ENCODE measurements around the gene EFL1. TPM values are rescaled to one million over a fixed set of nuclear protein-coding genes. Genes with fewer than 3 reads are reported as not detected.

Gene EFL1
- total RNA-seq, 4 donors from 2014 or later, result 35.0 to 57.9 (median 46.5) TPM

DNA sequence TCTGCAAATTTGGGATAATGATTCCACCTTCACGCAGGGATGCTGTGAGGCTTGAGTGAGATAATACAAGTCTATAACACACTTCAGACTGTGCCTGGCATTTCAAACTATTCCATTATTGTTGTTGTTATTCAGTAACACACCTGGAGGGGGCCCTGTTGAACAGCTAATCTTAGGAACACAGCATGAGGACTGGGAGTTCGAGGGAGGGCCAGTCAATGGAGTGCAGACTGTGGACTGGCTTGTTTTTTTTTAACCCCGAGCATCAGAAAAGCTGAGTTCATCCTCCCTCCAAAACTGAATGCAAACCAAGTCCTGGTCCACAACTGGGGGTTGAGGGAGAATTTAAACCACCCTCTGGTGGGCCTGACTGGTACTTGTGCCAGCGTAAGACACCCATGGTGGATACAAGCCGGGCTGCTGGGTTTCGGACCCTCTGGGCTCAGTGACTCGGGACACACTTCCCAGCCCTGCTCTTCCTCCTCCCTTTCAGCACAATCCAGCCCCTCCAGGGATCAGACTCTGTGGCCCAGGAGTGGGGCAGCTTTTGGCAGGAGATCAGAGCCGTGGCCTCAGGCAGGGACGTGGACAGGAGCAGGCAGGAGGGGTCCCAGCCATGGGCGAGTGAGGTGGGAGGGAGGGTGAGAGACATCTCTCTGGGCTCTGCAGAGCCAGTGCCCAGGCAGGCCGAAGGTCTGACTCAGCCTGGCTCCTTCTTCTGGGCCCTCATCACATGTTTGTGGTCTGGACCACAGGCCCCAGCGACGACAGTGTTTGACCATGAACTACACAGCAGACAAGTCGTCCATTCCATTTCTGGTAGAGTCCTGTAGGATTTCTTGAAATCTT, 180.4 kb downstream of the EFL1 start:
- WGBS, 2 donors (ENCODE audit: low coverage in 1 of 2), result 74 to 89% methylated on average over 6 to 14 of the region's 14 CpGs
- no peak overlapping the region for H3K4me3 ChIP-seq
- no peaks in the 10 kb centered on the region for H3K36me3 ChIP-seq
- H3K9me3 ChIP-seq, result no peaks in the 10 kb centered on the region
- H3K27ac ChIP-seq, result no peak overlapping the region
- no peaks in the 10 kb centered on the region for H3K4me1 ChIP-seq
- intact Hi-C loops (cut with DNase I; ENCODE audit: low total_unique reads) (no loop called here), in situ Hi-C loops (cut with MboI; ENCODE audit: low pct_ligation_motif_present in 1 of 4, low pct_unique_long_range_greater_than_20kb in 1 of 4, low sequenced_read_pairs in 3 of 4) (no loop called here)
- TF ChIP-seq POLR2A (IDR thresholded peaks at IDR 0.05), result no peak
- no peak for TF ChIP-seq EP300 (IDR thresholded peaks at IDR 0.05; ENCODE audit: low read depth)
- no peak for TF ChIP-seq POLR2AphosphoS5 (IDR thresholded peaks at IDR 0.05)
- TF ChIP-seq, protein P1, sequence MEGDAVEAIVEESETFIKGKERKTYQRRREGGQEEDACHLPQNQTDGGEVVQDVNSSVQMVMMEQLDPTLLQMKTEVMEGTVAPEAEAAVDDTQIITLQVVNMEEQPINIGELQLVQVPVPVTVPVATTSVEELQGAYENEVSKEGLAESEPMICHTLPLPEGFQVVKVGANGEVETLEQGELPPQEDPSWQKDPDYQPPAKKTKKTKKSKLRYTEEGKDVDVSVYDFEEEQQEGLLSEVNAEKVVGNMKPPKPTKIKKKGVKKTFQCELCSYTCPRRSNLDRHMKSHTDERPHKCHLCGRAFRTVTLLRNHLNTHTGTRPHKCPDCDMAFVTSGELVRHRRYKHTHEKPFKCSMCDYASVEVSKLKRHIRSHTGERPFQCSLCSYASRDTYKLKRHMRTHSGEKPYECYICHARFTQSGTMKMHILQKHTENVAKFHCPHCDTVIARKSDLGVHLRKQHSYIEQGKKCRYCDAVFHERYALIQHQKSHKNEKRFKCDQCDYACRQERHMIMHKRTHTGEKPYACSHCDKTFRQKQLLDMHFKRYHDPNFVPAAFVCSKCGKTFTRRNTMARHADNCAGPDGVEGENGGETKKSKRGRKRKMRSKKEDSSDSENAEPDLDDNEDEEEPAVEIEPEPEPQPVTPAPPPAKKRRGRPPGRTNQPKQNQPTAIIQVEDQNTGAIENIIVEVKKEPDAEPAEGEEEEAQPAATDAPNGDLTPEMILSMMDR (IDR thresholded peaks at IDR 0.05), result no peak
- peaks cover 8% of the 10 kb centered on the region for H3K27me3 ChIP-seq
- no peak for DNase-seq

DNA sequence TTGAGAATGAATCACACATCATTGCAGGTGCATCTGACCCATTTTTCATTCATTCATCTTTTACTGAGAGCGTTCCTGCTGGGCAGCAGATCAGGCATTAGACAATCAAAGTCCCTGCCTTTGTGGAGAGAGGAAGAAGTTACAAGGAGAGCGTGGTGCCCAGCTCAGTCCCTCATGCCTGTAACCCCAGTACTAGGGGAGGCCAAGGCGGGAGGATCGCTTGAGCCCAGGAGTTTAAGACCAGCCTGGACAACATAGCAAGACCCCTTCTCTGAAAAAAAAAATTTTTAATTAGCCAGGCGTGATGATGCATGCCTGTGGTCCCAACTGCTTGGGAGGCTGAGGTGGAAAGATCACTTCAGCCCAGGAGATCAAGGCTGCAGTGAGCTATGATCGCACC, 181.8 kb downstream of the EFL1 start:
- intact Hi-C loops (cut with DNase I; ENCODE audit: low total_unique reads), result no loop called here
- Histone ChIP-seq H3K9me3 (no peaks in the 10 kb centered on the region), H3K36me3 (no peaks in the 10 kb centered on the region), H3K27me3 (peaks cover 10% of the 10 kb centered on the region), H3K4me3 (no peak overlapping the region), H3K27ac (no peak overlapping the region), H3K4me1 (no peaks in the 10 kb centered on the region)
- 86 to 100% methylated on average over 1 to 6 of the region's 6 CpGs for WGBS, 2 donors (ENCODE audit: low coverage in 1 of 2)
- DNase-seq, result no peak
- in situ Hi-C loops (cut with MboI; ENCODE audit: low pct_ligation_motif_present in 1 of 4, low pct_unique_long_range_greater_than_20kb in 1 of 4, low sequenced_read_pairs in 3 of 4), result no loop called here
- no peak for TF ChIP-seq POLR2AphosphoS5 (IDR thresholded peaks at IDR 0.05)
- TF ChIP-seq, protein P1 (IDR thresholded peaks at IDR 0.05), result no peak
- no peak for TF ChIP-seq POLR2A (IDR thresholded peaks at IDR 0.05)
- no peak for TF ChIP-seq EP300 (IDR thresholded peaks at IDR 0.05; ENCODE audit: low read depth)

Small RNA genes within 50 kb of the gene (small RNA-seq; reads per million reads assigned to genes)
- 0 reads per million in 4 donors for gene RNU1-77P

Other genes starting within 250 kb of the EFL1 start
- gene MEX3B, start 216.7 kb downstream of the EFL1 start, total RNA-seq, result 10 to 100 TPM in 1 of 4 donors, 1 to 10 TPM in 1, under 1 TPM in 1, not detected in 1; 0.68 to 14.9 (median 1.7) TPM
- gene SAXO2, start 84 bp upstream of the EFL1 start, total RNA-seq, result 1 to 10 TPM in 2 of 4 donors, under 1 TPM in 1, not detected in 1; 0.20 to 3.0 (median 2.4) TPM
- gene GOLGA6L10, start 86.7 kb upstream of the EFL1 start, total RNA-seq, result 10 to 100 TPM in 1 of 4 donors, 1 to 10 TPM in 2, not detected in 1; 1.2 to 17.1 (median 1.3) TPM
- gene GOLGA6L9, start 167.1 kb upstream of the EFL1 start, total RNA-seq, result 10 to 100 TPM in 1 of 4 donors, 1 to 10 TPM in 3; 2.6 to 13.1 (median 6.6) TPM